SIG-M5 (cell line): ENCODE measurements around the gene ASCL4.
A peak's percentile ranks its signal among the peaks of the same experiment; 100 is the strongest.
"Not testable (repeated sequence)": the region's sequence is repeated elsewhere in the genome, so short reads cannot be mapped to it uniquely, and the experiment has no call there.

Experiments
- DNase-seq: peaks from one replicate; lab custom pipeline; 2025; lab: John Stamatoyannopoulos, UW

ASCL4 gene

GRCh38 chr12:107774349-107775029 lies at the start of gene ASCL4:
Gene ASCL4, plus strand, starts transcription at chr12:107774704. Its CDS starts 515 bp downstream, at chr12:107775219.
- DNase-seq: no peak

GRCh38 chr12:107727327-107727726 lies 47.2 kb upstream of the ASCL4 start:
- DNase-seq: not testable (repeated sequence)

GRCh38 chr12:107727742-107728141 lies 46.8 kb upstream of the ASCL4 start:
- DNase-seq: not testable (repeated sequence)

GRCh38 chr12:107730618-107731341 lies 43.7 kb upstream of the ASCL4 start:
- no peak for DNase-seq

- no peak for DNase-seq
Measured at GRCh38 chr12:107731366-107731765, 43.1 kb upstream of the ASCL4 start.

- DNase-seq: no peak
Measured at GRCh38 chr12:107732365-107732764, 42.1 kb upstream of the ASCL4 start.

GRCh38 chr12:107734139-107734538 lies 40.4 kb upstream of the ASCL4 start:
- no peak for DNase-seq

- DNase-seq: no peak
Measured at GRCh38 chr12:107735763-107736162, 38.7 kb upstream of the ASCL4 start.

- no peak for DNase-seq
Measured at GRCh38 chr12:107736914-107737313, 37.6 kb upstream of the ASCL4 start.

GRCh38 chr12:107748472-107748871 lies 26.0 kb upstream of the ASCL4 start:
- DNase-seq: no peak

- no peak for DNase-seq
Measured at GRCh38 chr12:107749083-107749482, 25.4 kb upstream of the ASCL4 start.

GRCh38 chr12:107759410-107759809 lies 15.1 kb upstream of the ASCL4 start:
- no peak for DNase-seq

- DNase-seq: no peak
Measured at GRCh38 chr12:107760207-107760808, 14.2 kb upstream of the ASCL4 start.

- DNase-seq: peak; percentile 50
Measured at GRCh38 chr12:107760809-107761501, 13.5 kb upstream of the ASCL4 start, which contains the start of gene PRDM4. Gene PRDM4, minus strand, starts transcription at chr12:107761137. Its CDS starts 622 bp downstream, at chr12:107760515.

- no peak for DNase-seq
Measured at GRCh38 chr12:107761502-107761904, 13.0 kb upstream of the ASCL4 start.

- no peak for DNase-seq
Measured at GRCh38 chr12:107762874-107763273, 11.6 kb upstream of the ASCL4 start.

- no peak for DNase-seq
Measured at GRCh38 chr12:107764626-107765025, 9.9 kb upstream of the ASCL4 start.

- no peak for DNase-seq
Measured at GRCh38 chr12:107765316-107765715, 9.2 kb upstream of the ASCL4 start.

- DNase-seq: no peak
Measured at GRCh38 chr12:107767466-107767865, 7.0 kb upstream of the ASCL4 start.

GRCh38 chr12:107775093-107775721 lies 703 bp downstream of the ASCL4 start:
- no peak for DNase-seq

GRCh38 chr12:107776171-107776570 lies 1.7 kb downstream of the ASCL4 start:
- DNase-seq: no peak
